Glutamatergic neuron (in vitro differentiated cells): Measurements from ENCODE around the gene TOM1L1. TPM values are rescaled to one million over a fixed set of nuclear protein-coding genes. Genes with fewer than 3 reads are reported as not detected.

Source experiments
- DNase-seq: peaks from one replicate; pipeline ENCODE4 v3.0.0; 2022
- H3K27ac Mint-ChIP-seq: one replicate; pipeline ENCODE4 v1.8.0; 2020; ENCODE audit warnings: mild to moderate bottlenecking, mixed read lengths, inconsistent platforms; ENCODE audit not compliant: unreplicated experiment
- H3K27me3 Mint-ChIP-seq: one replicate; pipeline ENCODE4 v1.8.0; 2020; ENCODE audit warnings: mild to moderate bottlenecking, moderate library complexity, mixed read lengths, inconsistent platforms; ENCODE audit not compliant: unreplicated experiment
- H3K36me3 Mint-ChIP-seq: one replicate; pipeline ENCODE4 v1.8.0; 2020; ENCODE audit warnings: mild to moderate bottlenecking, mixed read lengths, inconsistent platforms; ENCODE audit not compliant: unreplicated experiment
- H3K4me1 Mint-ChIP-seq: one replicate; pipeline ENCODE4 v1.8.0; 2020; ENCODE audit warnings: mild to moderate bottlenecking, low read depth, mixed read lengths, inconsistent platforms; ENCODE audit not compliant: unreplicated experiment
- H3K4me3 Mint-ChIP-seq: one replicate; pipeline ENCODE4 v1.8.0; 2020; ENCODE audit warnings: mild to moderate bottlenecking, mixed read lengths, inconsistent platforms; ENCODE audit not compliant: unreplicated experiment
- H3K9me3 Mint-ChIP-seq: one replicate; pipeline ENCODE4 v1.8.0; 2020; ENCODE audit warnings: mild to moderate bottlenecking, moderate library complexity, mixed read lengths, inconsistent platforms; ENCODE audit not compliant: unreplicated experiment
- CTCF ChIP-seq: fragments of 200-600 bp; sonication (generic); IDR thresholded peaks from one replicate; pipeline ENCODE4 v1.5.0; 2021; ENCODE audit not compliant: partially characterized antibody, unreplicated experiment
- total RNA-seq: library from RNA; stranded (reverse); fragmentation: NEBNext Ultra II Directional; extraction: Animal tissue kit (Norgen Biotek cat#: 25700); gene quantifications from one replicate; pipeline ENCODE4 v1.2.1, GENCODE V29; 2021; ENCODE audit not compliant: unreplicated experiment

The TOM1L1 gene
- total RNA-seq, 1 donor from 2014 or later = 6.4 TPM

GRCh38 chr17:54971147-54971546 is 70.5 kb downstream of the TOM1L1 start:
- no peaks in the 10 kb centered on the region for H3K27me3 Mint-ChIP-seq
- no peaks in the 10 kb centered on the region for H3K9me3 Mint-ChIP-seq
- no peaks in the 10 kb centered on the region for H3K36me3 Mint-ChIP-seq
- no peak overlapping the region for H3K4me3 Mint-ChIP-seq
- H3K27ac Mint-ChIP-seq = no peak overlapping the region
- TF ChIP-seq CTCF = no peak
- no peak for DNase-seq
- peaks cover 7% of the 10 kb centered on the region for H3K4me1 Mint-ChIP-seq

- no peaks in the 10 kb centered on the region for H3K27me3 Mint-ChIP-seq
- no peak for DNase-seq
- peaks cover 3% of the 10 kb centered on the region for H3K4me1 Mint-ChIP-seq
- no peak for TF ChIP-seq CTCF
- no peaks in the 10 kb centered on the region for H3K9me3 Mint-ChIP-seq
- H3K27ac Mint-ChIP-seq = no peak overlapping the region
- no peaks in the 10 kb centered on the region for H3K36me3 Mint-ChIP-seq
- H3K4me3 Mint-ChIP-seq = no peak overlapping the region
Measured at GRCh38 chr17:54971901-54972300, 71.2 kb downstream of the TOM1L1 start.

GRCh38 chr17:54972406-54973138 is 71.9 kb downstream of the TOM1L1 start:
- Mint-ChIP-seq H3K27ac (no peak overlapping the region), H3K4me1 (peaks cover 2% of the 10 kb centered on the region), H3K4me3 (no peak overlapping the region), H3K27me3 (no peaks in the 10 kb centered on the region), H3K9me3 (no peaks in the 10 kb centered on the region), H3K36me3 (no peaks in the 10 kb centered on the region)
- TF ChIP-seq CTCF = no peak
- DNase-seq = no peak

GRCh38 chr17:54974759-54975158 is 74.1 kb downstream of the TOM1L1 start:
- Mint-ChIP-seq H3K36me3 (no peaks in the 10 kb centered on the region), H3K9me3 (no peaks in the 10 kb centered on the region), H3K4me1 (peaks cover 2% of the 10 kb centered on the region), H3K27me3 (no peaks in the 10 kb centered on the region), H3K4me3 (no peak overlapping the region), H3K27ac (no peak overlapping the region)
- TF ChIP-seq CTCF = no peak
- DNase-seq = no peak

GRCh38 chr17:54976316-54976715 is 75.7 kb downstream of the TOM1L1 start:
- no peak for DNase-seq
- Mint-ChIP-seq H3K27me3 (no peaks in the 10 kb centered on the region), H3K9me3 (no peaks in the 10 kb centered on the region), H3K4me3 (no peak overlapping the region), H3K4me1 (no peaks in the 10 kb centered on the region), H3K36me3 (no peaks in the 10 kb centered on the region), H3K27ac (no peak overlapping the region)
- TF ChIP-seq CTCF = no peak
